H9 (cell line): Measurements from ENCODE around the gene PCDHGA9. TPM values are rescaled to one million over a fixed set of nuclear protein-coding genes. Genes with fewer than 3 reads are reported as not detected.

ENCODE experiments used
- DNase-seq: peaks from one replicate; pipeline ENCODE4 v3.0.0-alpha.2; 2017
- H2AFZ ChIP-seq: one replicate; pipeline ENCODE4 v1.6.1; 2013; ENCODE audit warnings: mild to moderate bottlenecking, low read length, control low read depth, moderate library complexity
- H2AK5ac ChIP-seq: 2 replicates; pipeline ENCODE4 v1.6.1; 2013; ENCODE audit warnings: low read length, control low read depth, mixed read lengths; ENCODE audit not compliant: insufficient read length
- H2BK120ac ChIP-seq: one replicate; pipeline ENCODE4 v1.6.1; 2013; ENCODE audit warnings: low read depth, mild to moderate bottlenecking, low read length, control low read depth, inconsistent platforms; ENCODE audit not compliant: poor library complexity, severe bottlenecking
- H2BK12ac ChIP-seq: 2 replicates; pipeline ENCODE4 v1.6.1; 2013; ENCODE audit warnings: low read length, control low read depth, mixed read lengths, low read depth; ENCODE audit not compliant: insufficient read length
- H2BK15ac ChIP-seq: 2 replicates; pipeline ENCODE4 v1.6.1; 2013; ENCODE audit warnings: low read depth, low read length, control low read depth
- H2BK20ac ChIP-seq: one replicate; pipeline ENCODE4 v1.6.1; 2013; ENCODE audit warnings: low read depth, mild to moderate bottlenecking, low read length, control low read depth, inconsistent platforms; ENCODE audit not compliant: poor library complexity, severe bottlenecking
- H2BK5ac ChIP-seq: 2 replicates; pipeline ENCODE4 v1.6.1; 2013; ENCODE audit warnings: low read length, control low read depth, mixed read lengths; ENCODE audit not compliant: insufficient read length
- H3K14ac ChIP-seq: 2 replicates; pipeline ENCODE4 v1.6.1; 2013; ENCODE audit warnings: low read length, control low read depth; ENCODE audit not compliant: insufficient read depth
- H3K18ac ChIP-seq: 2 replicates; pipeline ENCODE4 v1.6.1; 2013; ENCODE audit warnings: low read depth, mild to moderate bottlenecking, mixed read lengths, low read length, control low read depth; ENCODE audit not compliant: insufficient read length
- H3K23ac ChIP-seq: 2 replicates; pipeline ENCODE4 v1.6.1; 2013; ENCODE audit warnings: low read length, control low read depth, mixed read lengths, low read depth; ENCODE audit not compliant: insufficient read length
- H3K23me2 ChIP-seq: 2 replicates; pipeline ENCODE4 v1.6.1; 2013; ENCODE audit warnings: low read depth, mild to moderate bottlenecking, mixed read lengths, low read length, control low read depth; ENCODE audit not compliant: insufficient read length, poor library complexity, severe bottlenecking
- H3K27ac ChIP-seq: 2 replicates; pipeline ENCODE4 v1.5.1; 2013; ENCODE audit warnings: low read length, control low read depth, mixed read lengths, low read depth; ENCODE audit not compliant: insufficient read length
- H3K27me3 ChIP-seq: 2 replicates; pipeline ENCODE4 v1.6.1; 2013; ENCODE audit warnings: low read length, control low read depth, inconsistent platforms; ENCODE audit not compliant: insufficient read depth
- H3K4ac ChIP-seq: 2 replicates; pipeline ENCODE4 v1.6.1; 2013; ENCODE audit warnings: low read depth, mild to moderate bottlenecking, control low read depth, inconsistent platforms, low read length, moderate library complexity
- H3K4me1 ChIP-seq: 2 replicates; pipeline ENCODE4 v1.6.1; 2013; ENCODE audit warnings: low read length, control low read depth, inconsistent platforms; ENCODE audit not compliant: insufficient read depth
- H3K4me2 ChIP-seq: 2 replicates; pipeline ENCODE4 v1.6.1; 2013; ENCODE audit warnings: low read length, control low read depth, mixed read lengths; ENCODE audit not compliant: insufficient read length, insufficient read depth
- H3K56ac ChIP-seq: 2 replicates; pipeline ENCODE4 v1.6.1; 2013; ENCODE audit warnings: low read depth, mild to moderate bottlenecking, mixed read lengths, low read length, control low read depth; ENCODE audit not compliant: insufficient read length
- H3K79me1 ChIP-seq: 2 replicates; pipeline ENCODE4 v1.6.1; 2013; ENCODE audit warnings: low read depth, mild to moderate bottlenecking, moderate library complexity, low read length, control low read depth, inconsistent platforms; ENCODE audit not compliant: insufficient read depth, poor library complexity, severe bottlenecking
- H3K79me2 ChIP-seq: 2 replicates; pipeline ENCODE4 v1.6.1; 2013; ENCODE audit warnings: low read length, control low read depth, inconsistent platforms; ENCODE audit not compliant: insufficient read depth
- H3K9ac ChIP-seq: 2 replicates; pipeline ENCODE4 v1.6.1; 2013; ENCODE audit warnings: low read length, control low read depth, mixed read lengths; ENCODE audit not compliant: insufficient read length; ENCODE audit errors: extremely low read depth
- H3K9me3 ChIP-seq: one replicate; pipeline ENCODE4 v1.6.1; 2013; ENCODE audit warnings: low read depth, low read length, inconsistent platforms; ENCODE audit not compliant: control insufficient read depth
- H3T11ph ChIP-seq: one replicate; pipeline ENCODE4 v1.6.1; 2013; ENCODE audit warnings: mild to moderate bottlenecking, low read length, control low read depth, inconsistent platforms
- H4K20me1 ChIP-seq: one replicate; pipeline ENCODE4 v1.6.1; 2013; ENCODE audit not compliant: control insufficient read depth, insufficient read length, insufficient read depth
- H4K5ac ChIP-seq: 2 replicates; pipeline ENCODE4 v1.6.1; 2013; ENCODE audit warnings: low read depth, mild to moderate bottlenecking, mixed read lengths, low read length, control low read depth; ENCODE audit not compliant: insufficient read length
- H4K8ac ChIP-seq: replicated peaks from 2 replicates; pipeline ENCODE4 v1.6.1; 2013; ENCODE audit warnings: low read length, control low read depth, mixed read lengths, low read depth; ENCODE audit not compliant: insufficient read length
- H4K91ac ChIP-seq: 2 replicates; pipeline ENCODE4 v1.6.1; 2013; ENCODE audit warnings: low read depth, mild to moderate bottlenecking, moderate library complexity, mixed read lengths, low read length, control low read depth; ENCODE audit not compliant: insufficient read length
- H3K27ac Mint-ChIP-seq, 3 experiments: 2 replicates in 2 of 3; 3 replicates in 1 of 3; pipeline ENCODE4 v1.8.0; 2020 to 2021; ENCODE audit warnings: mixed read lengths in 3 of 3, mild to moderate bottlenecking in 1 of 3, moderate library complexity in 1 of 3
- H3K27me3 Mint-ChIP-seq: 2 replicates; pipeline ENCODE4 v1.8.0; 2021; ENCODE audit warnings: low read depth, mild to moderate bottlenecking, moderate library complexity, mixed read lengths
- H3K36me3 Mint-ChIP-seq, 3 experiments: 2 replicates in 2 of 3; 3 replicates in 1 of 3; pipeline ENCODE4 v1.8.0; 2020 to 2021; ENCODE audit warnings: low read depth in 3 of 3, mixed read lengths in 3 of 3; ENCODE audit not compliant: insufficient read depth in 1 of 3
- H3K4me1 Mint-ChIP-seq, 2 experiments: 2 replicates each; pipeline ENCODE4 v1.8.0; 2020; ENCODE audit warnings: mixed read lengths in 2 of 2
- H3K4me3 Mint-ChIP-seq, 2 experiments: 2 replicates in 1 of 2; 3 replicates in 1 of 2; pipeline ENCODE4 v1.8.0; 2020 to 2021; ENCODE audit warnings: mild to moderate bottlenecking in 2 of 2, mixed read lengths in 2 of 2, moderate library complexity in 1 of 2
- H3K9me3 Mint-ChIP-seq, 2 experiments: 2 replicates in 1 of 2; 3 replicates in 1 of 2; pipeline ENCODE4 v1.8.0; 2020; ENCODE audit warnings: mild to moderate bottlenecking in 2 of 2, mixed read lengths in 2 of 2, moderate library complexity in 1 of 2
- CTCF ChIP-seq: fragments of 200-600 bp; sonication (generic); conservative IDR thresholded peaks from 3 replicates; pipeline ENCODE4 v1.8.0; 2021; ENCODE audit warnings: antibody characterized with exemption, mild to moderate bottlenecking
- WGBS: extraction: QIAGEN DNeasy Blood & Tissue Kit; methylation state at CpG from one replicate; pipeline ENCODE4 v1.1.7; 2013; ENCODE audit warnings: missing lambda C conversion rate, low lambda C conversion rate, mixed read lengths; ENCODE audit not compliant: insufficient read length; ENCODE audit errors: extremely low coverage; 5-methylcytosine and 5-hydroxymethylcytosine counted together
- total RNA-seq: library from RNA; stranded (reverse); gene quantifications from 2 replicates; pipeline ENCODE4 v1.2.1, GENCODE V29; 2021

The PCDHGA9 gene
- total RNA-seq, 1 experiment from 2014 or later = 1.3 TPM

- no peak for TF ChIP-seq CTCF
- H2BK12ac ChIP-seq = no peak overlapping the region
- H3T11ph ChIP-seq = no peak overlapping the region
- no peak overlapping the region for H2AFZ ChIP-seq
- no peak overlapping the region for H4K5ac ChIP-seq
- WGBS = no CpG with 5 or more reads among the region's 53 CpGs
- H4K8ac ChIP-seq = no peak overlapping the region
- Mint-ChIP-seq H3K4me3 (peak overlapping the region in 1 of 2 experiments; percentile 63; a peak in 1 of 5 replicates), H3K4me1 (no peaks in the 10 kb centered on the region), H3K27me3 (peaks cover 3% of the 10 kb centered on the region), H3K36me3 (peaks cover 59 to 91% (median 63%) of the 10 kb centered on the region in 3 experiments), H3K9me3 (peaks cover 67 to 87% of the 10 kb centered on the region in 2 experiments), H3K27ac (no peak overlapping the region)
- no peak overlapping the region for H2BK5ac ChIP-seq
- H3K79me2 ChIP-seq = no peaks in the 10 kb centered on the region
- no peaks in the 10 kb centered on the region for H3K23me2 ChIP-seq
- H3K4me1 ChIP-seq = no peaks in the 10 kb centered on the region
- H4K20me1 ChIP-seq = no peaks in the 10 kb centered on the region
- no peak overlapping the region for H3K14ac ChIP-seq
- H3K79me1 ChIP-seq = no peaks in the 10 kb centered on the region
- no peak overlapping the region for H3K56ac ChIP-seq
- no peak overlapping the region for H3K23ac ChIP-seq
- H3K9me3 ChIP-seq = peaks cover 23% of the 10 kb centered on the region
- no peak overlapping the region for H3K18ac ChIP-seq
- H2AK5ac ChIP-seq = no peak overlapping the region
- H3K27me3 ChIP-seq = no peaks in the 10 kb centered on the region
- no peak overlapping the region for H2BK20ac ChIP-seq
- H2BK120ac ChIP-seq = no peak overlapping the region
- no peak overlapping the region for H3K4me2 ChIP-seq
- H2BK15ac ChIP-seq = no peak overlapping the region
- DNase-seq = no peak
- H3K4ac ChIP-seq = no peak overlapping the region
- H4K91ac ChIP-seq = no peak overlapping the region
- H3K9ac ChIP-seq = no peak overlapping the region
- H3K27ac ChIP-seq = no peak overlapping the region
Observed at GRCh38 chr5:141427783-141428426, 25.3 kb downstream of the PCDHGA9 start.
